GM21381 (cell line): ENCODE measurements around the gene ATAD5.
"Not testable (repeated sequence)": the region's sequence is repeated elsewhere in the genome, so short reads cannot be mapped to it uniquely, and the experiment has no call there.

Experiments
- ATAC-seq: cut with Tn5 transposase; IDR thresholded peaks from one replicate; pipeline ENCODE4 v1.9.1; 2021; ENCODE audit warnings: mild to moderate bottlenecking, moderate library complexity; ENCODE audit not compliant: unreplicated experiment

ATAD5 gene, protein sequence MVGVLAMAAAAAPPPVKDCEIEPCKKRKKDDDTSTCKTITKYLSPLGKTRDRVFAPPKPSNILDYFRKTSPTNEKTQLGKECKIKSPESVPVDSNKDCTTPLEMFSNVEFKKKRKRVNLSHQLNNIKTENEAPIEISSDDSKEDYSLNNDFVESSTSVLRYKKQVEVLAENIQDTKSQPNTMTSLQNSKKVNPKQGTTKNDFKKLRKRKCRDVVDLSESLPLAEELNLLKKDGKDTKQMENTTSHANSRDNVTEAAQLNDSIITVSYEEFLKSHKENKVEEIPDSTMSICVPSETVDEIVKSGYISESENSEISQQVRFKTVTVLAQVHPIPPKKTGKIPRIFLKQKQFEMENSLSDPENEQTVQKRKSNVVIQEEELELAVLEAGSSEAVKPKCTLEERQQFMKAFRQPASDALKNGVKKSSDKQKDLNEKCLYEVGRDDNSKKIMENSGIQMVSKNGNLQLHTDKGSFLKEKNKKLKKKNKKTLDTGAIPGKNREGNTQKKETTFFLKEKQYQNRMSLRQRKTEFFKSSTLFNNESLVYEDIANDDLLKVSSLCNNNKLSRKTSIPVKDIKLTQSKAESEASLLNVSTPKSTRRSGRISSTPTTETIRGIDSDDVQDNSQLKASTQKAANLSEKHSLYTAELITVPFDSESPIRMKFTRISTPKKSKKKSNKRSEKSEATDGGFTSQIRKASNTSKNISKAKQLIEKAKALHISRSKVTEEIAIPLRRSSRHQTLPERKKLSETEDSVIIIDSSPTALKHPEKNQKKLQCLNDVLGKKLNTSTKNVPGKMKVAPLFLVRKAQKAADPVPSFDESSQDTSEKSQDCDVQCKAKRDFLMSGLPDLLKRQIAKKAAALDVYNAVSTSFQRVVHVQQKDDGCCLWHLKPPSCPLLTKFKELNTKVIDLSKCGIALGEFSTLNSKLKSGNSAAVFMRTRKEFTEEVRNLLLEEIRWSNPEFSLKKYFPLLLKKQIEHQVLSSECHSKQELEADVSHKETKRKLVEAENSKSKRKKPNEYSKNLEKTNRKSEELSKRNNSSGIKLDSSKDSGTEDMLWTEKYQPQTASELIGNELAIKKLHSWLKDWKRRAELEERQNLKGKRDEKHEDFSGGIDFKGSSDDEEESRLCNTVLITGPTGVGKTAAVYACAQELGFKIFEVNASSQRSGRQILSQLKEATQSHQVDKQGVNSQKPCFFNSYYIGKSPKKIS (N-terminal part only)

DNA sequence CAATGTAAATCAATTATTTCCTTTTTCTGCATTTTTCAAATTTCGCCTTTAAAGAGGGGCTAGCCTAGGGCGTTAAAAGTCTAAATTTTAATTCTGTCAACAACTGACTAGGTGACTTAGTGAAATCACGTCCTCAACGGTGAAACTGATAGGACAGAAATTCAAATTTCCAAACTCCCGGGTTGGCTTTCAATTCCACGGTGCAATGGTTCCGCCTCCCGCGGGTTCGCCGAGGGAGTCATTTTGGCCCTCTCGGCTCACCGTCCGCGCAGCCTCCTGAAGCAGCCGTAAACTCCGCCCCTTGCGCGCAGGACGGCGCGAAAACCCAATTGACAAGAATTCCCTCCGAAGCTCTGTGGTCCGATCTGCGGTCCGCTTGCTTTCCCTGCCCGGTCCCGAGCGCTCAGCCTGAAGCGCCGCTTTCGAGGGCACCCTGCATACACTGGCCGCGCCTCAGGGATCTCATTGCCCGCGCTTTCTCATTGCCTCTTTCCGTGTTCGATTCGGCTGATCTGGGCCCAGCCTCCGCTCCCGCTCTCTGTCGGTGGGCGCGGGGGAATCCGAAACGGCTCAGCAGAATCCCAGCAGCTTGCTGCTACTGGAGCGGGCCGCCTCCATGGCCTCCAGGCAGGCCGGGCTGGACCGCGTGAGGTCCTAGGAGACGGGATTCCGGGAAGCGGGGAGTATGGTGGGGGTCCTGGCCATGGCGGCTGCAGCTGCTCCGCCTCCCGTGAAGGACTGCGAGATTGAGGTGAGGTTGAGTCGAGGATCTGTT, at the start of gene ATAD5:
ATAD5 (plus strand) TSS at position 304 of the 775 bp plus-strand sequence; CDS start at position 686, 382 bp downstream.
- ATAC-seq: peak; percentile 77

DNA sequence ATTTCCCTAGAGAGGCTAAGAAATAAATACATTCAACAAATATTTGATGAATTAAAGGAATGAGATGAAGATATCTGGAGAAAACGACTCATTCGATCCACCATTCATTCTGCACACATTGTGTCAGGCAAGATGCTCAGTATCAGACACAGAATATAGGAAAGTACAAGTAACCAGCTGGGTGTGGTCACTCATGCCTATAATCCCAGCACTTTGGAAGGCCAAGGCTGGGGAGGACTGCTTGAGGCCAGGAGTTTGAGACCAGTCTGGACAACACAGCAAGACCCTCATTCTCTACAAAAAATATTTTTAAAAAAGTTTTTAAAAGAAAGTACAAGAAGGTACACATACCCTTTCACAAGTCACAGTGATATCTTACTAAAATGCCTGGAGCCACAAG, 49.6 kb upstream of the ATAD5 start:
- no peak for ATAC-seq

DNA sequence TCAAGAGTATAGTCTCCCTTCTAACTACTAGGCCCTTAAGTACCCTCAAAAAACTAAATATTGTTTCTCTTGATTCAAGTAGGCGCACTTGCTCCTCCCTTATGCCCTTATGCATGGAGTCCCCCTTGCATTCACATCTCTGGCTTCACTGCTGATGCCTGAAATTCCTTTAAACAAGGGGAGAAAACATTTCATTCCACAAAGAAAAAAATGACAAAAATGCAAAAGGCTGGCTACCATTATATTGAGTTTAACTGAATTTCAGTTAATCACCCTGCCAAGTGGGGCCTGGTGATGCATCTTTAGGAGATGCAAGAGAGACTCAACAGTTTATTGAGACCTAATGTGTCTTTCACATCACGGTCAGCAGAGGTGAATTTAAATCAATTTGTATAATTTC, 42.8 kb upstream of the ATAD5 start:
- ATAC-seq: no peak

DNA sequence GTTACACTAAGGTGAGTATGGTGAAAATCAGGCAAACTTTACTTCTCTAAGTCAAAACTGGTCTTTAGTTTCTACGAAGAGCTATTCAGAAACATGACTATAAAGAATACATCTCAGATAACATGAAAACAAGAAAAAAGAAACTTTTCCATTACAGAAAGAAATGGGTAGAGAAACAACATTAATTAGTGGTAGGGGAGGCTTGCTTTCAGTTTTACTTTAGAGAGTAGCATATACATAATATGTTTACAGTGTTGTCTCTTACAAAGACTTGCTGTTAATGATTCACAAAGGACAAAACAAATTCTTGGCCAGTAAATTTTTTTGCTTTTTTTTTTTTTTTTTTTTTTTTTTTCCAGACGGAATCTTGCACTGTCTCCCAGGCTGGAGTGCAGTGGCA, 41.5 kb upstream of the ATAD5 start:
- no peak for ATAC-seq

DNA sequence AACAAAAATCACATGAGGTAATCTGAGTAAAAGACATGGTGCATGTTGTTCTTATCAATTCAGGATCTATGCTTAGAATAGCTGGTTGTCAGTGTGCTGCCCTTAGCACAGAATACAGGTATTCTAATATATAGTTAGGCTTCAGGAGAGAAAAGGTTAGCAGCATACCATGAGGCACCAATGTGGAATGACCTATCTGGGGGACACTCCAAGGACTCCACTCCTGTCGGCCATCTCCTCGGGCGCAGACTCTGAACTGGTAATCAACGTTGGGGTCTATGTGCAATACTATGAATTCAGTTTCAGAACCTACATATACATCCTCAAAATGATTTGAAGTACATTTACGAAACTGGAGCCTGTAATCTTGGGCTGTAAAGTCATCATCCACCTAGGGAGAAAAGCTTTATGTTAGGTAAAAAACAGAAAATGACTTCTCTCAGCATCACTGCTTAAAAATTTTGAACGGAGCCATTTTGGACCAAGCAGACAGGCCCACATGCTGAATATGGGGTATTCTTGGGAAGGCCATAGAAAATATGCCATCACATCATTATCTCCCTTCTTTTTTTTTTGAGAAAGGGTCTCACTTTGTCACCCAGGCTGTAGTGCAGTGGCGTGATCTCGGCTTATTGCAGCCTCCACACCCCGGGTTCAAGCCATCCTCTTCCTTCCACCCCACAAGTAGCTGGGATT, 38.3 kb upstream of the ATAD5 start:
- ATAC-seq: no peak

DNA sequence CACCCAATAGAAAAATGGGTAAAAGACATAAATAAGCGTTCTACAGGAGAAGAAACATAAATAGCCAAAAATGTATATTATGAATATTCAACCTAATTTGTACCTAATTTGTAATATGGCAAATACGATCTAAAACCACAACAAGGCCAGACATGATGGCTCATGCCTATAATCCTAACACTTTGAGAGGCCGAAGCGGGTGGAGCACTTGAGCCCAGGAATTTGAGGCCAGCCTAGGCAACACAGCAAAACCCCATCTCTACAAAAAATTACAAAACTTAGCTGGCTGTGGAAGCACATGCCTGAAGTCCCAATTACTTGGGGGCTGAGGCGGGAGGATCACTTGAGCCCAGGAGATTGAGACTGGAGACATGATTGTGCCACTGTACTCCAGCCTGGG, 37.4 kb upstream of the ATAD5 start:
- no peak for ATAC-seq

DNA sequence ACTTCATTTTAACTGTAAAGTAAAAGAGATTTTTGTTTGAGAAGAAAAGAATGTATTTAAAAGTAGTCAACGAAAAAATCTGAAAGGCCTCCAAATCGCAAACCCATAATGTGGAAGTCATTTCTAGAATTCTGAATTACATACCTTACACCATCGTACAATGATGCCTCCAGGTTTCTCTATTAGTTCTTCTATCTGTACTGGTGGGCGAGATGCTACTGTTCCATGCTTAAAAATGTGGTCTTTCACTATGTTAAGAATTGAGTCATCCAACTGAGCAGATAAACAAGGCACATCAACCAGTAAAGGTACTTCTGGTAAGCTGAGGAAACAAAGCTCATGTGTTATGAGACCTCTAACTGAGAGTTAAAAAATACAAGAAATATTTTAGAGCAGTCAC, 35.8 kb upstream of the ATAD5 start:
- ATAC-seq: no peak

DNA sequence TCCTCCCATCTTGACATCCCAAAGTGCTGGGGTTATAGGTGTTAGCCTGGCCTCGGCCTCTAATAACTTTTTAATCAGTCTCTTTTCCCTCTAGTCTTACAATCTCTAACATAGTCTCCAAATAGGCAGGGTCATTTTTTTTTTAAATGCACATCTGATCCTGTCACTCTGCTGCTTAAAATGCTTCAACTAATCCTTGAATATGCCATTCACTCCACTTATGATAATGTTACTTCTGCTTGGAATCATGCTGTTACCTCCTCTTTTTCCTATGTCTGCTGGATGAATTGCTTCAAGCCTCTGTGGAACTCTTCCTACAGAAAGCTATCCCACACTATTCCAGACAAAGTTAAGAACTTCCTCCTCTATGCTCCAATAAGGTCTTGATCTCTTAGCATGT, 30.1 kb upstream of the ATAD5 start:
- ATAC-seq: no peak

DNA sequence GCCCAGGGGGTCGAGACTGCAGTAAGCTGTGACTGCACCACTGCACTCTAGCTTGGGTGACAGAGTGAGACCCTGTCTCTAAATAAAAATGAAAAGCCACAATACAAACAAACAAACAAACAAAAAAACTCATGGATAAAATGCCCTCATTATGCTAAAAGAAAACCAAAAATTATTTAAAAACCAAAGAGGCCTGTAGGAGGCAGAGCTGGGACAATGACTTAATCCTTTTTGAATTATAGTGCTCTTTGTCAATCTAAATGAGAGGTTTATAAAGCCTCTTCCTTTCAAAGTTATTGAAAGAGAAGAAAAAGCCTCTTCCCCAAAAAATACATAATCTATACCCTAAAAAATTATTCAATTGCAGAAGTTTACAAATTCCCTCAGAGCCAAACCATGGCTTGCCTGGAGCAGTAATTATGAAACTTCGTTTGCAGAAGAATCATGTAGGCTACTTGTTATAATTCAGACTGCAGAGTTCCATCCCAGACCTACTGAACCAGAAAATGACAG, 25.8 kb upstream of the ATAD5 start:
- ATAC-seq: no peak

DNA sequence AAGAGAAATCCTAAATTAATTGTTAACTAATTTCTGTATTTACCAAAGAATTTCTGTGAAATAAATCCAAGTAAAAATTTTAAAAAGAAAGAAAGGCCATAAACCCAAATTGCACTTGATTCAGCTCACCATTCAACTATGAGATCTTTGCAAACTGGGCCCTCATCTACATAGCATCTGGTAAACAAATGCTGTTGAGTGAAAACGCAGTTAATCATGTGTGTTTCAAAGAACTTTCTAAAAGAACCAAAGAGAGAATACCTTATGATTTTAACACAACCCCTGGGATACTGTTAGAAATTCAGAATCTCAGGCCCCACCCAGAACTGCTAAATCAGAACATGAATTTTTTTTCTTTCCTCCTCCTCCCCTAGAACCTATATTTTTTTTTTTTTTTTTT, 23.9 kb upstream of the ATAD5 start:
- no peak for ATAC-seq

DNA sequence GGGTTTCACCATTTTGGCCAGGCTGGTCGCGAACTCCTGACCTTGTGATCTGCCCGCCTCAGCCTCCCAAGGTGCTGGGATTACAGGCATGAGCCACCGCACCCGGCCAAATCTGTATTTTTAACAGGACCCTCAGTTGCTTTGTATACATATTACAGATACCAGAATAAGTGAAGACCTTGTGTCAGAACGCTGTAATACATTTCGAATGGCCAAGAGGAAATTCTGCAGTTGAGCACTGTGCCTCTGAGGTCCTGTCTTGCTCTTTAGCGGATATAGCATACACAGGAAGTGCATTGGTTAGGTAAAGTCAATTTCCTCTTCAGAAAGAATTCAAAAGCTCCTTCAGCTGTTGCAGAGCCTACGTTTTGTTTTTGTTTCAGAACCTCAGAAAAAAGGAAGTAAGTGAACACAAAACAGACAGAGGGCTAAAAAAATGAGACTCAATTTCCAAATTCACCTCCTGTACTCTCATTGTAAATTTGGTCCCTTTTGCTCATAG, 22.9 kb upstream of the ATAD5 start:
- ATAC-seq: peak; percentile 90

DNA sequence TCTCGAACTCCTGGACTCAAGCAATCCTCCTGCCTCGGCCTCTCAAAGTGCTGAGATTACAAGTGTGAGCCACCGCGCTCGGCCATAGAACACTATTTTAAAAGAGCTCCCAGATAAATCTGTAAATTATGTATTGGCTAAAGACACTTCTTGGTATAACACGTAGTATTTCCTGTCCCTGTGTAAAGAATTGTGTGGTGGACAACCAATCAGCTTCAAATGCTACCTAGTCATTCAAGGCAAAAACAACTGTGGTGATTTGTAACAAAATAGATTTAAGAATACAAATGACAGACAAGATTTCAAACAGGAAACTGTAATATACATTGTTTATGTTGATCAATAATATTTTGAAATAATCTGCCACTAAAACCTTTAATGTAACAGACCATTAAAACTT, 21.9 kb upstream of the ATAD5 start:
- no peak for ATAC-seq

DNA sequence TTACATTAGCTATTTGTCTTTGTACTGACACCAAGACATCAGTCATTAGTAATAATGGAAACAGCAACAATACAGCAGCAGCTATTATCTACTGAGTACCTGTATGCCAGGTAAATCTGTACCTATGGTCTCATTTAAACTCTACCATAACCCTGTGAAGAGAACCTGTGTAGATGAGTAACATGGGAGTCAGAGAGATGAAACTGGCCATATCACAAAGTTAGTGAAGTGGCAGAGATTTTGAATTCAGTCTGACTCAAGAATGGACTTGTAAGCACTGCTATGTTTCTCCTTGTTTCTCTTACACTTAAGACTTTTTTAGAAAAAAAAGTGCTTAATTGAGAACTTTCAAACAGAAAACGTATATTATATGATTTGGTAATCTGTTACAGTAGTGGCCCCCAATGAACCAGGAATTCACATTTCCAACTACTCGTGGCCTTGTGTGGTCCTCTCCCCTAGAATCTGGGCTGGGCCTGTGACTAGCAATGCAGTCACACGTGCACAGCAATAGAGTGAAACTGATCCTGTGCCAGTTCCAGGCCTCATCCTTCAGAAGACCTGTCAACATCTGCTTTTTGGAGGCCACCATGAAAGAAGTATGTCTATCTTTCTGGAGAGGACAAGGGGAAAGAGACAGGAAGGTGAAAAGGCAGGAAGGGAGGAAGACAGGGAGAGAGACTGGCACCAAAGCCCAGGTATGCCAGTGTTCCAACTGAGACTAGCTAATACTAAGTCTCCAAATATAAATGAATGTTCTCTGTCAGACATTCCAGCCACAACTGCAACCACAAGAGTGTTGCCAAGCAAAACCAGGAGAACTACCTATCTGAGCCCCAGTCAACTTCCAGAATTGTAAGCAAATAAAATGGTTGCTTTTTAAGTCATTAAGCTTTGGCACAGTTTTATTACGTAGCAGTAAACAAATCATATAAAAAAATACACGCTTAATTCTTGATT, 19.3 kb upstream of the ATAD5 start:
- ATAC-seq: no peak

DNA sequence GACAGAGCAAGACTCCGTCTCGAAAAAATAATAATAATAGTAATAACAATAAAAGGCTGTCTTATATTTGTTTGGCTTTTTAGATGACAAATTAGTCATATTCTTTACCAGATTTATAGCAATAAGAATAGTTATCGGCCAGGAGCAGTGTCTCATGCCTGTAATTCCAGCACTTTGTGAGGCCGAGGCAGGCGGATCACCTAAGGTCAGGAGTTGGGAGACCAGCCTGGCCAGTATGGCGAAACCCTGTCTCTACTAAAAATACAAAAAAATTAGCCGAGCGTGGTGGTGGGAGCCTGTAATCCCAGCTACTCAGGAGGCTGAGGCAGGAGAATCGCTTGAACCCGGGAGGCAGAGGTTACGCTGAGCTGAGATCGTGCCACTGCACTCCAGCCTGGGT, 17.5 kb upstream of the ATAD5 start:
- ATAC-seq: not testable (repeated sequence)

DNA sequence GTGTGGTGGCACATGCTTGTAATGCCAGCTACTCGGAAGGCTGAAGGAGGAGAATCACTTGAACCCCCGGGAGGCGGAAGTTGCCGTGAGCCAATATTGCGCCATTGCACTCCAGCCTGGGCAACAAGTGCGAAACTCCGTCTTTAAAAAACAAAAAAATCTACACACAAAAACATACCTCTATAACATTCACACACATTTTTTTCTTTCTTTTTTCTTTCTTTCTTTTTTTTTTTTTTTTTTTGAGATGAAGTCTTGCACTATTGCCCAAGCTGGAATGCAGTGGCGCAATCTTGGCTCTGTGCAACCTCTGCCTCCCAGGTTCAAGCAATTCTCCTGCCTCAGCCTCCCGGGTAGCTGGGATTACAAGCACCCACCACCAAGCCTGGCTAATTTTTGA, 16.9 kb upstream of the ATAD5 start:
- ATAC-seq: not testable (repeated sequence)

DNA sequence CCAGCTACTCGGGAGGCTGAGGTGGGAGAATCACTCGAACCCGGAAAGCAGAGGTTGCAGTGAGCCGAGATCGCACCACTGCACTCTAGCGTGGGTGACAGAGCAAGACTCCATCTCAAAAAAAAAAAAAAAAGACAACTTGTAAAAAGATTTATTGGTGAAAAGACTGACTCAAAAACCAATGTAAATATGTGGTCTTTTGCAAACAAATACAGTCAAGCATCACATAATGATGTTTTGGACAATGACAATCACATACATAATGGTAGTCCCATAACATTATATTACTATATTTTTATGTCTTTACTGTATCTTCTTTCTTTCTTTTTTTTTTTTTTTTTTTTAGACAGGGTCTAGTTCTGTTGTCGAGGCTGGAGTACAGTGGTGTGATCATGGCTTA, 15.6 kb upstream of the ATAD5 start:
- no peak for ATAC-seq

DNA sequence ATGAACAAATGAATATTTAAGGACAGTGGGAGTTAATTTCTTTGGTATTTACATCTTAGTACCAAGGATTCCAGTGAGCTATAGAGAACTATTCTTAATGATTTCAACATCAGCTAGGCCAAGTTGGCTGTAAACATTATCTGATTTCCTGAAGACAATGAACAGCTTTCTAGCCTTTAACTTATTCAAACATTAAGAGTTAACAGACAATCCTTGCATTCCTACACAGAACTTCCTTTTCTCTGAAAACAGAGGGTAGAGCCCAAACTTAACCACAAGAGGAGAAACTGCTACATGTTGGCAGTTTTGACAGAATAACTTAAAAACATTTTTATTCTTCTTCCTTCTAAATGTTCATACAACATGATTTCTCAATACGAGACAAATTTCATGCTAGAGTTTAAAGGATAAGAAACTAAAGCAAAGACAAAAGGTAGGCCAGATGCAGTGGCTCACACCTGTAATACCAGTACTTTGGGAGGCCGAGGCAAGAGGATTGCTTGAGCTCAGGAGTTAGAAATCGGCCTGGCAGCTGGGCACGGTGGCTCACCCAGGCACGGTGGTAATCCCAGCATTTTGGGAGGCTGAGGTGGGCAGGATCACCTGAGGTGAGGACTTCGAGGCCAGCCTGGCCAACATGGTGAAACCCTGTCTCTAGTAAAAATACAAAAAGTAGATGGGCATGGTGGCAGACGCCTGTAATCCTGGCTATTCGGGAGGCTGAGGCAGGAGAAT, 11.6 kb upstream of the ATAD5 start:
- no peak for ATAC-seq
